PC-3 (cell line): Measurements from ENCODE around the gene CD180. TPM values are rescaled to one million over a fixed set of nuclear protein-coding genes. Genes with fewer than 3 reads are reported as not detected.

Experiments used
- ATAC-seq: fragments of 200-7000 bp; cut with Tn5 transposase; 2 replicates; pipeline ENCODE4 v1.9.1; 2020; ENCODE audit warnings: mild to moderate bottlenecking, moderate library complexity
- BruUV-seq: library from RNA; stranded (reverse); fragments of 400-500 nt; replicated peaks from 2 replicates; lab custom pipeline; 2021; lab: Mats Ljungman, UMichigan
- CTCF ChIA-PET: fragments of 300-600 bp; sonication (Branson Sonifier 250); formaldehyde crosslinking; loops from one replicate; lab custom pipeline; 2022; ENCODE audit warnings: antibody characterized with exemption; lab: Charles Lee
- POLR2A ChIA-PET: fragments of 300-600 bp; sonication (Branson Sonifier 250); formaldehyde crosslinking; loops from one replicate; lab custom pipeline; 2022; ENCODE audit warnings: antibody characterized with exemption; ENCODE audit not compliant: unreplicated experiment; lab: Charles Lee
- DNase-seq: peaks from one replicate; pipeline ENCODE4 v3.0.0-alpha.2; 2015
- H2AFZ ChIP-seq: fragments of 300-600 bp; sonication (generic); 2 replicates; pipeline ENCODE4 v1.6.0; 2016; ENCODE audit warnings: antibody characterized with exemption, low read length
- H3F3A ChIP-seq: fragments of 300-600 bp; sonication (generic); one replicate; pipeline ENCODE4 v1.6.0; 2017; ENCODE audit warnings: antibody characterized with exemption, low read length, control low read depth, mild to moderate bottlenecking; ENCODE audit not compliant: unreplicated experiment
- H3K27ac ChIP-seq: fragments of 300-600 bp; sonication (generic); 2 replicates; pipeline ENCODE4 v1.5.1; 2016; ENCODE audit warnings: mild to moderate bottlenecking, low read length
- H3K27me3 ChIP-seq: fragments of 300-600 bp; sonication (generic); 2 replicates; pipeline ENCODE4 v1.6.1; 2016; ENCODE audit warnings: low read length, mixed read lengths
- H3K36me3 ChIP-seq: fragments of 300-600 bp; sonication (generic); 2 replicates; pipeline ENCODE4 v1.6.1; 2016; ENCODE audit warnings: low read depth, mixed run types, low read length, mixed read lengths
- H3K4me1 ChIP-seq: fragments of 300-600 bp; sonication (generic); 2 replicates; pipeline ENCODE4 v1.5.1; 2016; ENCODE audit warnings: low read length; ENCODE audit not compliant: insufficient read depth
- H3K4me2 ChIP-seq: fragments of 300-600 bp; sonication (generic); 2 replicates; pipeline ENCODE4 v1.6.0; 2016; ENCODE audit warnings: low read length
- H3K4me3 ChIP-seq: fragments of 300-600 bp; sonication (generic); 2 replicates; pipeline ENCODE4 v1.5.1; 2016; ENCODE audit warnings: mild to moderate bottlenecking, low read length, mixed read lengths
- H3K79me2 ChIP-seq: fragments of 300-600 bp; sonication (generic); 2 replicates; pipeline ENCODE4 v1.6.1; 2017; ENCODE audit warnings: low read length, mixed read lengths
- H3K9ac ChIP-seq: fragments of 300-600 bp; sonication (generic); 2 replicates; pipeline ENCODE4 v1.6.0; 2016; ENCODE audit warnings: mild to moderate bottlenecking, low read length
- H3K9me2 ChIP-seq: fragments of 300-600 bp; sonication (generic); replicated peaks from 2 replicates; pipeline ENCODE4 v1.6.1; 2016; ENCODE audit warnings: mixed run types, low read length, mixed read lengths
- H3K9me3 ChIP-seq: fragments of 300-600 bp; sonication (generic); 2 replicates; pipeline ENCODE4 v1.6.1; 2016; ENCODE audit warnings: low read length, mixed read lengths
- H4K20me1 ChIP-seq: fragments of 300-600 bp; sonication (generic); 2 replicates; pipeline ENCODE4 v1.6.1; 2016; ENCODE audit warnings: low read length, mixed read lengths
- CTCF ChIP-seq: fragments of 300-600 bp; sonication (generic); conservative IDR thresholded peaks from 2 replicates; pipeline ENCODE4 v1.5.1; 2017; ENCODE audit warnings: antibody characterized with exemption, low read depth, mild to moderate bottlenecking, low read length
- EZH2 ChIP-seq: fragments of 300-600 bp; sonication (generic); IDR thresholded peaks from one replicate; pipeline ENCODE4 v1.6.1; 2017; ENCODE audit warnings: antibody characterized with exemption, mild to moderate bottlenecking, low read length; ENCODE audit not compliant: unreplicated experiment
- EZH2phosphoT487 ChIP-seq: fragments of 300-600 bp; sonication (generic); IDR thresholded peaks from 2 replicates; pipeline ENCODE4 v1.6.1; 2018; ENCODE audit warnings: mild to moderate bottlenecking, antibody characterized with exemption, low read length, borderline replicate concordance
- intact Hi-C: fragments of 100-400 bp; cut with micrococcal nuclease; formaldehyde crosslinking; loops from 2 replicates; pipeline ENCODE4 v1.9.0; 2023
- total RNA-seq: library from RNA; depleted of rRNA; stranded (reverse); fragments of >200 nt; gene quantifications from 2 replicates; pipeline ENCODE4 v1.2.3, GENCODE V29; 2014

CD180 gene
- total RNA-seq, 1 experiment from 2014 or later = not detected

DNA sequence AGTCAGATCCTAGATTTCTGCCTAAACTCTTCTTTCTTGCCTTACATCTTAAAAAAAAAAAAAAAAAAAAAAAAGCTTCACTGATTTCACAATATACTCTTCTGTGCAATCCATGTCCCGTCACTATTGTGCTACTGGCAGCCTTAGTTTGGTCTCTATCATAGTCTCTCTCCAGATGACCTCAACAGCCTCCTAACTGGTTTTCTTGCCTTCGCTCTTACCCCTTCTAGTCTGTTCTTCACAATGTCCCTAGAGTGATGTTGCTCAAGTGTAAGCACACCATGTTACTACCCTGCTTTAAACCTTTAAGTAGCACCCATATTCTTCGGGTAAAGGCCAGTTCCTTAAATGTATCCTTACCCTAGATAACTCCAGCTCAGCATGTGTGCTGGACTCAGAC, 25.8 kb downstream of the CD180 start:
- peaks cover 10% of the 10 kb centered on the region for H3K4me1 ChIP-seq
- DNase-seq (no peak), ATAC-seq (no peak)
- H2AFZ ChIP-seq = no peak overlapping the region
- intact Hi-C loops = no loop called here
- H3K27me3 ChIP-seq = no peaks in the 10 kb centered on the region
- H3K79me2 ChIP-seq = no peaks in the 10 kb centered on the region
- no peaks in the 10 kb centered on the region for H3K9me2 ChIP-seq
- no peak overlapping the region for H3K4me3 ChIP-seq
- CTCF ChIA-PET = no interaction called here
- no peaks in the 10 kb centered on the region for H4K20me1 ChIP-seq
- no peaks in the 10 kb centered on the region for H3F3A ChIP-seq
- H3K9ac ChIP-seq = no peak overlapping the region
- H3K27ac ChIP-seq = no peak overlapping the region
- no TSS peak for BruUV-seq
- TF ChIP-seq EZH2 (no peak), CTCF (no peak), EZH2phosphoT487 (no peak)
- H3K9me3 ChIP-seq = no peaks in the 10 kb centered on the region
- POLR2A ChIA-PET = no interaction called here
- no peaks in the 10 kb centered on the region; the same call in 1 of the 2 replicates for H3K36me3 ChIP-seq
- no peak overlapping the region for H3K4me2 ChIP-seq

DNA sequence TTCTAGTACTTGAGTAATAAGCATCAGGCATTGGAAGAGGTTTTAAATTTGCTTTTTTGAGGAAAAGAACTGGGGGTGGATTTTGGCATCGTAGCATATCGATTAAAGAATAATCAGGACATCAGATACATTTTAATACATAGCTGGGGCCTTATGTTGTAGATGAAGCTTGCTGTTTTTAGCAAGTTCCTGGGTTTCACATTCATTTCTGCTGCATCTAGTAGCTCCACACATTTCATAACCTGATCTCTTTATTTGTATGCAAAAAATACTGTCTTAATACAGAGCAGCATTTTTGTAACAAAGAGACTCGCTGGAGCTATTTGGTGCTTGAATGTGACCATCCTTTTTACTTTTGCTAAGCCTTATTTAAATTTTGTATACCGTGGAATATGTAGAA, 28.5 kb downstream of the CD180 start:
- POLR2A ChIA-PET = no interaction called here
- no peak for TF ChIP-seq EZH2
- TF ChIP-seq EZH2phosphoT487 = no peak
- TF ChIP-seq CTCF = no peak
- BruUV-seq = no TSS peak

GRCh38 chr5:67166460-67167285, 29.9 kb downstream of the CD180 start:
- no peaks in the 10 kb centered on the region for H3K9me2 ChIP-seq
- H3F3A ChIP-seq = no peaks in the 10 kb centered on the region
- ChIA-PET POLR2A (no interaction called here), CTCF (no interaction called here)
- no peak overlapping the region for H3K4me3 ChIP-seq
- no TSS peak for BruUV-seq
- peak overlapping the region; percentile 69 for H3K9ac ChIP-seq
- peak overlapping the region; percentile 67 for H2AFZ ChIP-seq
- H3K9me3 ChIP-seq = no peaks in the 10 kb centered on the region
- H3K4me1 ChIP-seq = peaks cover 23% of the 10 kb centered on the region
- H4K20me1 ChIP-seq = no peaks in the 10 kb centered on the region
- H3K79me2 ChIP-seq = no peaks in the 10 kb centered on the region
- H3K27ac ChIP-seq = peak overlapping the region; percentile 77
- peak; percentile 24 for DNase-seq
- peaks cover 12% of the 10 kb centered on the region; the same call in 1 of the 2 replicates for H3K36me3 ChIP-seq
- intact Hi-C loops = no loop called here
- no peaks in the 10 kb centered on the region for H3K27me3 ChIP-seq
- ATAC-seq = peak; percentile 27
- no peak for TF ChIP-seq EZH2phosphoT487
- TF ChIP-seq EZH2 = no peak
- no peak for TF ChIP-seq CTCF
- 0 out of 2 replicates have a peak overlapping the region, but pooled peaks have one; percentile 48 for H3K4me2 ChIP-seq

More for the DNA sequence above, 28.5 kb downstream of the CD180 start:
- Histone ChIP-seq H3K4me3 (no peak overlapping the region), H3K4me1 (peaks cover 13% of the 10 kb centered on the region), H3K9me2 (no peaks in the 10 kb centered on the region), H3K27ac (no peak overlapping the region), H3K9ac (no peak overlapping the region), H3K27me3 (no peaks in the 10 kb centered on the region), H3K36me3 (peaks cover 7% of the 10 kb centered on the region; the same call in 1 of the 2 replicates), H3K9me3 (no peaks in the 10 kb centered on the region), H2AFZ (no peak overlapping the region), H3K79me2 (no peaks in the 10 kb centered on the region), H3F3A (no peaks in the 10 kb centered on the region), H3K4me2 (no peak overlapping the region), H4K20me1 (no peaks in the 10 kb centered on the region)
- DNase-seq = no peak
- CTCF ChIA-PET = no interaction called here
- intact Hi-C loops = no loop called here
- ATAC-seq = no peak
